NCI-H1436 treated with DMSO at 0.1 percent for 48 hours (cell line): ENCODE measurements around the gene ZDHHC18.
"Not testable (repeated sequence)": the region's sequence is repeated elsewhere in the genome, so short reads cannot be mapped to it uniquely, and the experiment has no call there.

Experiments used
- DNase-seq: peaks from one replicate; lab custom pipeline; 2025; lab: John Stamatoyannopoulos, UW

ZDHHC18 gene

GRCh38 chr1:26791626-26792025, 34.9 kb upstream of the ZDHHC18 start:
- DNase-seq = no peak

- no peak for DNase-seq
Measured at GRCh38 chr1:26792924-26793323, 33.6 kb upstream of the ZDHHC18 start.

DNA sequence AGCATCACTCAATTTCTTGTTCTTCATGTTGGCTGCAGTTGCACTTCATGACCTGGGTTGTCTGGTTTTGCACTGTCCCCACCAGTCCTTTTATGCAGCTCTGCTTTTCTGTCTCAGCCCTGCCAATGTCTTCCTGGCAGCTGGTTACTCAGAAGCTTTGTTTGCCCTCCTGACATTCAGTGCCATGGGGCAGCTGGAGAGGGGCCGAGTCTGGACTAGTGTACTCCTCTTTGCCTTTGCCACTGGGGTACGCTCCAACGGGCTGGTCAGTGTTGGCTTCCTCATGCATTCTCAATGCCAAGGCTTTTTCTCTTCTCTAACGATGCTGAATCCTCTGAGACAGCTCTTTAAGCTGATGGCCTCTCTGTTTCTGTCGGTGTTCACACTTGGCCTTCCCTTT, 32.1 kb upstream of the ZDHHC18 start:
- no peak for DNase-seq

DNA sequence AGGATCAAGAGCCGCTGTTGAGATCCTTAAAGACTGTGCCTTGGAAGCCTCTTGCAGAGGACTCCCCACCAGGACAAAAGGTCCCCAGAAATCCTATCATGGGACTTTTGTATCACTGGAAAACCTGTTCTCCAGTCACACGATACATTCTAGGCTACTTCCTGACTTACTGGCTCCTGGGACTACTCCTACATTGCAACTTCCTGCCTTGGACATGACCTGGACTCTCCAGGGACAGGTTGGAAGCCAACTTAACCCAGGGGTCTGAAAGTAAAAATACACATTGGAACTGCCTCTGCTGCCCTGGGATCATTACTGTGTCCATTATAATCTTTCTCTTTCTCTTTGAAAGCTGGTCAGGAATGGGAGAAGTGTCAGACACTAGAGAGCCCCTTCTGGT, 28.9 kb upstream of the ZDHHC18 start:
- no peak for DNase-seq

GRCh38 chr1:26799479-26800142, 26.9 kb upstream of the ZDHHC18 start:
- no peak for DNase-seq

DNA sequence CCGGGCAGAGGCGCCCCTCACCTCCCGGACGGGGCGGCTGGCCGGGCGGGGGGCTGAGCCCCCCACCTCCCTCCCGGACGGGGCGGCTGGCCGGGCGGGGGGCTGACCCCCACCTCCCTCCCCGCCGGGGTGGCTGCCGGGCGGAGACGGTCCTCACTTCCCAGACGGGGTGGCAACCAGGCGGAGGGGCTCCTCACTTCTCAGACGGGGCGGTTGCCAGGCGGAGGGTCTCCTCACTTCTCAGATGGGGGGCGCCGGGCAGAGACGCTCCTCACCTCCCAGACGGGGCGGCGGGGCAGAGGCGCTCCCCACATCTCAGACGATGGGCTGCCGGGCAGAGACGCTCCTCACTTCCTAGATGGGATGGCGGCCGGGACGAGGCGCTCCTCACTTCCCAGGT, 22.6 kb upstream of the ZDHHC18 start:
- DNase-seq = not testable (repeated sequence)

- DNase-seq = not testable (repeated sequence)
Measured at GRCh38 chr1:26810105-26810504, 16.4 kb upstream of the ZDHHC18 start.

GRCh38 chr1:26811057-26811456, 15.4 kb upstream of the ZDHHC18 start:
- DNase-seq = no peak

GRCh38 chr1:26811708-26812107, 14.8 kb upstream of the ZDHHC18 start:
- DNase-seq = no peak

DNA sequence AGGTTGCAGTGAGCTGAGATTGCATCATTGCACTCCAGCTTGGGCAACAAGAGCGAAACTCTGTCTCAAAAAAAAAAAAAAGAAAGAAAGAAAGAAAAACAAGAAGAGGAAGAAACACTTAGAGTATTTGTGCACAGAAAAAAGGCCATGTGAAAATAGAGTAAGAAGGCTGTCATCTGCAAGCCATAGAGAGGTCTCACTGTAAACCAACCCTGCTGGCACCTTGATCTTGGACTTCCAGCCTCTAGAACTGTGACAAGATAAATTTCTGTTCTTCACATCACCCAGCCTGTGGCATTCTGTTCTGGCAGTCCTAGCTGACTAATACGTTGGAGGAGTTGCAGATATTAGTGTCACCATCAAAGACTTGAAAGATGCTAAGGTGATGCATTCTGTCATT, 12.1 kb upstream of the ZDHHC18 start:
- DNase-seq = no peak

DNA sequence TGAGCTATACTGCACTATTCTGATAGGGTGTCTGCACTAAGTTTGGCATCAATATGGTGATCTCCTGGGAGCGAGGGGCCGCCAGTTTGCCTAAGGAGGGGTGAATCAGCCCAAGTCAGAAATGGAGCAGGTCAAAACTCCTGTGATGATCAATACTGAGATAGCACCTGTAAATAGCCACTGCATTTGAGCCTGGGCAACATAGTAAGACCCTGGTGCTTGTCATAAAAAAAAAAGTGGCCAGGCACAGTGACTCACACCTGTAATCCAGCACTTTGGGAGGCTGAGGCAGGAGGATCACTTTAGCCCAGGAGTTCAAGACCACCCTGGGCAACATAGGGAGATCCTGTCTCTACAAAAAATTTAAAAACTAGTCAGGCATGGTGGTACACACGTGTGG, 11.6 kb upstream of the ZDHHC18 start:
- DNase-seq = no peak

DNA sequence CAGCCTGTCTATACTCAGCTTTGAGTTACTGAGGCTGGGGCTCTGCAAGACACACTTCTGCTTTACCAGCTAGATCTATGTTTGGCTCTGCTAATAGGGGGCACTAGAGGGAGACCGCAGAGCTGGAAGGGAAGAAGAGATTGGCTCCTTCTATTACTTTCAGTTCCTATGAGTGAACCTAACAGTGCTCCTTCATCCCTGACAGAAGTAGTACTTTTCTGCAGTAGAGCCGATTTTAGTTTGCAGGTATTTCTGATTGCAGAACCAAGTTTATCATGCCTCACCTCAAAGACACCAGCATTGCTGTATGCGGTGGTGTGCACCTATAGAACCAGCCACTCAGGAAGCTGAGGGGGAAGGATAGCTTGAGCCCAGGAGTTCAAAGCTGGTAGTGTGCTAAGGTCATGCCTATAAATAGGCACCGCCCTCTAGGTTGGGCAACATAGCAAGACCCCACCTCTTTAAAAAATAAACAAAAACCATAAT, 5.7 kb upstream of the ZDHHC18 start:
- no peak for DNase-seq

DNA sequence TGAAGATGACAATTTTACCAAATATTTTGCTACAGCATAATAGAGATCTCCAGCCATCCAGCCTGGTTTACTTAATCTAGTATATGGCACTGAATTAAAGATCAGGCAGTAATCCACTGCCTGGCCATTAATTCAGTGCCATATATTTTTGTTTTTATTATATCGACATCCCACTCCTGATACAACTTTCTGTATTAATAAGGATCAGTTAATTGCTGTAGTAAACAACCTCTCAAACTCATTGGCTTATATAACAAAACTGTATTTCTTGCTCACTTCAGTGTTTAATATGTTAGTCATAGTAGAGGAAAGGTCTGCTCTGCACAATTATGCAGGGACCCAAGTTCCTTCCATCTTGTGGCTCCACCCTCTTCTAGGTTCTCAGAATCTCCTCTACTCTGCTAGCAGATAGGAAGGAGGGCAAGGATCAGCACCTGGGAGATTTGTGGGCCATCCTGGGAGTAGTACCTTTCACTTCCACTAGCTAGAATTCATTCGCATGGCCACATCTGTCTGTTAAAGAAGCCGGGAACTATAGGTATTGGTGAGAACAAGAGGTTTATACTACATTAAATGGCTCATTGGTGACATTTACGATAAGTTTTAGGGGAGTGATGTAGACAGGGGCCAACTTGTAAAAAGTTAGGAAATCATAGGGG, 3.6 kb upstream of the ZDHHC18 start:
- DNase-seq = no peak

GRCh38 chr1:26824731-26825130, 1.8 kb upstream of the ZDHHC18 start:
- DNase-seq = no peak

DNA sequence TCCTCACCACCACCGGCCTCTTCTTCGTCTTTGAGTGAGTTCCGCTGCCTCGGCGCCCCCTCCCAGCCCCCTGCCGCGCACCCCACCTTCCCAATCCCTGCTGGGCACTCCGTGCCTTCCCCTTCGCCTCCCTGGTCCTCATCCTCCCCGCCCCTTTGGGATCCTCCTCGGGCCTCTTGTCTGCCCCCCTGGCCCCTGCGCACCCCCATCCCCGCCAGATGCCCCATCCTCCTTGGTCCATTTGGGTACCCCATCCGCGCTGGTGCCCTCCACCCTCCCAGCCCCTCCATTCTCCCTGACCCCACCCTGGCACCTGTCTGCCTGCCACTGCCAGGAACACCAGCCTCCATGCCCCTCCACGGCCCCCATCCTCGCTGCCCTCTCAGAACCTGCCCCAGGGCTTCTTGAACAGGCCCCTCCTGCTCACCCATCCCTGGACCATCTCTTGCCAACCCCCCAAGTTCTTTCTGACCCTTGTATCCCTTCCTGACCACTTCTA, 667 bp downstream of the ZDHHC18 start:
- DNase-seq = no peak

- DNase-seq = no peak
Measured at GRCh38 chr1:26827663-26828062, 1.2 kb downstream of the ZDHHC18 start.

DNA sequence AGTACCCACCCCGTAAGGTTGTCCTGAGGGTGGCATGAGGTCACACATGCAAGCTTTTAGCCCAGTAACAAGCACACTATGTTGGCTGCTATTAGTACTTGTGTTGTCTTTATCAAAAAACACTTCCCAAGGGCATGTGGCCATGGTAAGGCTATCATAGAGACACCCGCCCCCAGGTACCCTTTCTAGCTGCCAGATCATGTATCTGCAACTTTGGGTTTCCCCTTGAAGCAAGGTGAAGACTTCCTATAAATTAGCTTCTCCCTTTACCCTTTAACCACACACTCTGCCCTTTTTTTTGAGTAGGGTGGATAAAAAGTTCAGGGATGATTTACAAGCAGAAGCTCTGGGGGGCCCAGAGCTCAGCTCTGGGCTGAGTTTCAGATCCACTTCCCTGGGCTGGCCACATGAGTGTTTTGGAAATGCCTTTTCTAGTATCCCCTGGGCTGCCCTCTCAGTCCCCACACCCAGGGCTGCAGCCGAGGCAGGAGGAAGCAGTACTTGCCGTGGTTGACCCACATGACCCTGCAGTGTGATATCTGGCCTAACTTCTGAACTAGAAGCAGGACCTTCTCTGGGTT, 2.0 kb downstream of the ZDHHC18 start:
- no peak for DNase-seq

DNA sequence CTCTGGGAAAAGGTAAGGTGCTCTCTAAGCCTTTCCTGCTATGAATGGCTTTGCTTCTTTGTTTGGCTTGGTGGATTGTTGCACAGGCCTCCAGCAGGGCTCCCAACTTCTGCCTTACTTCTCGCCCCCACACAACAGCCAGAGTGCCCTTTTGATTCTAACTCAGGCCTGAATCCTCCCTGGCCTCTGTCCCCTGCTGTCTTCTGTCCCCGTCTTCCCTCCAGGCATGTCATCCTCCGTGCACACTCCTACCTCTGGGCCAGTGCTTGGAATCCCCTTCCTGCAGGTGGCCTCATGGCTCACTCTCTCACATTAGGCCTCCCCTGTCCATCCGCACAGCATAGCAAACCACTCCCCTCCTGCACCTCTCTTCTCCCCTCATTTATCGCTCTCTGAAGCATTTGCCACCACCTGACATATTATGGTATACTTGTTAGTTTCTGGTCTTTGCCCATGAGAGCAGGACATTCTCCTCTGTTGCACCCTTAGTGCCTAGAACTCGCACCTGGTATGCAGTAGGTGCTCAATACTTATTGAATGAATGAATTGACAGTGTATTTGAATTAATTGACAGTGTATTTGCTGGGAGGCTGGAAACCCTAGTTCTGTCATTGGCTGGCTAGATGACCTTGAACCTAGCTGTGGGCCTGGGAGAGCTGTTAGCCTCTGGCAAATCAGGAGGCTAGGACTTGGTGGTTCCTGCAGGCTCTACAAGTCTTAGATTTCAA, 2.9 kb downstream of the ZDHHC18 start:
- DNase-seq = no peak

DNA sequence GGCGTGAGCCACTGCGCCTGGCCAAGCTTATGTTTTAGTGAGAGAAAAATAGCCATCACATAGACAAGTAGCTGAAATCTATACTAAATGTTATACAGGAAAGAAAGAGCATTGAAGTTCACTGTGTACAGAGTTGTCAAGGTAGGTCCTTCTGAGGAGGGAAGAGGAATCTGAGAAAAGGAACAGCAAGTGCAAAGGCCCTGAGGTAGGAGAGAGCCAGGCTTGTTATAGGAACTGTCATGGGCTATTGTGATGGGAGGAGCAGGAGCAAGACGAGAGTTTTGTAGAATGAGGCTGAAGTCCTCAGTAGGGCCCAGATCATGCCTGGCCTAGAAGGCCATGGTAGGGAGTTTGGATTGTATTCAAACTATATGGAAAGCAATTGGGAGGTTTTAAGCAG, 4.6 kb downstream of the ZDHHC18 start:
- DNase-seq = no peak

DNA sequence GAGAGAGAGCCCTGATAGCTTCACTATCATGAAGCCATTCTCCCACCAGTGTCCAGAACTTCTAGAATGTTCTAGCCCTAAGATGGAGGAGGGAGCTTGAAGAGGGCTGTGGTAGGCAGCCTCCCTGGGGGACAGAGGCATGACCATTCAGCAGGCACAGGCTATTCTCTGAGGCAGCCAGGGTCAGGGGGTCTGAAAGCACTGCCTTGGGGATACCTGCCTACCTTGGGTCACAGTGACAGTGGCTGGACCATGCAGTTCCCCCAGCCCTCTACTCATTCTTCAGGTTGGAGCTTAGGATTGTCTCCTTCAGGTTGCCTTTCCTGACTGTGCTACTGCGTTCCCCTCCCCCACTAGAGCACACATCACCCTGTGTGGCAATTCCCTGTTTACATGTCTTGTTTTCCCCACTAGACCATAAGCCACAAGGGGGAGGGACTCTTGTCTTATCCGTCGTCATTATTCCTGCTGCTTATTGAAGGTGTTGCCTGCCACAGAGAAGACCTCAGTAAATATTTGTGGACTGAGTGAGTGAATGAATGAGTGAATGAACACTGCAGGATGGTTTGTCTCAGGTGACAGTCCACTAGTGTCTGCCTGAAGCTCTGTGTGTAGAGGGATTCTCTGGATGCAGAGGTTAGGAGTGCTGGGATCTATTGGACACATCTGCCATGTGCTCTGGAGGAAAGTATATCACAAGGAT, 5.2 kb downstream of the ZDHHC18 start:
- DNase-seq = no peak

DNA sequence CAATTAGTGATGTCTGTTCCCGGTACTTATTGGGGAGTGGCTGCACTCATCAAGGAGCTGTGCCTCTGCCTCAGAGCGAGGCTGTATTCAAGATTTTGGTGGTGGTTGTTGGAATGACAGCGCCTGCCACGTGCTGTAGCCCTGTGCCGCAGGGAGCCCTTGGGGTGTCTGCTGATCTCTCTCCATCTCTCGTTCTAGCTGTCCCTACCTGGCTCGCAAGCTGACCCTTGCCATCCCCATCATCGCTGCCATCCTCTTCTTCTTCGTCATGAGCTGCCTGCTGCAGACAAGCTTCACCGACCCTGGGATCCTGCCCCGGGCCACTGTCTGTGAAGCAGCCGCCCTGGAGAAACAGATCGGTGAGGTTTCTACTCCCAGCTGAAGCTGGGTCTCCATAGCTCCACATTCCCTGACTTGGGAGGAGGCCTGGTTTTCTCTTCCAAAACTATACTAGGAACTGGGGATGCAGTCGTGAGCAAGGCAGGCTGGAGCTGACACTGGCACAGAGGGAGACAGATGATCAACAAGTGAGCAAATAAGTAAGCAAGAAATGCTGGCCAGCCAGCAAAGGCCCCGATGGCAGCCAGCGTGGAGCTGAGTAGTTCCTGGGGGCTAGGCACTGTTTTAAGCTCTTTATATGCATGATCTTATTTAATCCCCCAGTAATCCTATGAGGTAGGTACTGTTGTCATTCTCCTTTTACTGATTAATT, 5.9 kb downstream of the ZDHHC18 start:
- DNase-seq = no peak
